Iris pigment epithelial cell (primary cell): Measurements from ENCODE around the gene TUBA4A.

Experiments
- DNase-seq: peaks from one replicate; pipeline ENCODE4 v3.0.0-alpha.2; 2011; ENCODE audit warnings: low read depth

The TUBA4A gene

DNA sequence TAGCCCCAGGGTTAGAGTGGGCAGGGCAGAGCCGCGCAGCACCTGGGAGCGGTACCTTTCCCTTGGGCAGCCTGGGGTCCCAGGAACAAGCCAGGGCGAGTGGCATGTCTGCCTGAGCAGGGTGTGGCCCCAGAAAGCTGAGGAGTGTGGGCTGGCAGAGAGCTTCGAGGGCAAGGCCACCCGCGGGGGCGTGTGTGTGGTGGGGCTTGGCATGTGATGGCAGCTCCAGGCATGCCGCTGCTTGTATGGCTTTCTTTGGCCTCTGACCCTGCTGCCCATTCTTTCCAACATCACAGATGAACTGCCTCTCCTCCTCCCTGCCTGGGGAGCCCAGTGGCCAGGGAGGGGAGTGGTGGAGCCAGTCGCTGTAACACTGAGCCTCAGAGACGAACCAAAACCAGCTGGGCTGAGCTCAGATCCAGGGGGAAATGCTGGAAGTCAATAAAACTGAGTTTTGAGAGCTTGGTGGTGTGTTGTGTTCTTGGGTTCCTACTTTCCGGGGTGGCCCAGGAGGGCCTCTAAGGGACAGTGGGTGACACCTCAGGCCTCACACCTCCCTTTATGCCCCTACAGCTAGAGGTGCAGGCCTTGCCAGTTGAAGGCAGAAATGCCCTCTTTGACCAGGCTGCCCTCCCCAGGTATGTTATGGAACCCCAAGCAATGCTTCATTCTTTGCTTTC is 32.9 kb upstream of the TUBA4A start:
- no peak for DNase-seq

DNA sequence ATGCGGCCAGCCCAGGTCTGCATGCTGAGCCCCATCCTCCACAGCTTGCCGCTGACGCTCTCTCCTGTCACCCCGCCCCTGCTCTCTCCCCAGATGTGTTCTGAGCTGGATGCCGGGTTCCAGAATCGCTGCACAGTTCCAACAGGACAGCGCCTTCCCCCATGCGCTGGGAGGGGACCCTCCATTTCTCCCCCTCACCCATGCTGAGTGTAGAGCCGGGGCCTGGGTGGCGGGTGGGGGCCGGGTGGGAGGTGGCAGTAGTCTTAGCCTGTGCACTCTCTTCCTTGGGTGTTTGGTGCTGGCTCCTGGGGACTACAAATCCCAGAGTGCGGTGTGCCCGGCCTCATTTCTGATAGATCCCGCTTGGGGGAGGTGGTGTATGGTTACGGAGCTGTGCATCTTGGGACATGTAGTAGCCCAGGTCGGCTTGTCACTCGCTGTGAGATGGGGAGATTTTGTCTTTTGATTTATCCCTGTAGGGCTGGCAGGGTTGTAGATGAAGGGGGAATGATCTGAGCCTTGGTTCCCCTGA is 32.2 kb upstream of the TUBA4A start:
- DNase-seq, result peak; percentile 58

GRCh38 chr2:219285373-219285735 is 31.6 kb upstream of the TUBA4A start:
- DNase-seq, result no peak

GRCh38 chr2:219284501-219285372 is 31.0 kb upstream of the TUBA4A start:
- no peak for DNase-seq

DNA sequence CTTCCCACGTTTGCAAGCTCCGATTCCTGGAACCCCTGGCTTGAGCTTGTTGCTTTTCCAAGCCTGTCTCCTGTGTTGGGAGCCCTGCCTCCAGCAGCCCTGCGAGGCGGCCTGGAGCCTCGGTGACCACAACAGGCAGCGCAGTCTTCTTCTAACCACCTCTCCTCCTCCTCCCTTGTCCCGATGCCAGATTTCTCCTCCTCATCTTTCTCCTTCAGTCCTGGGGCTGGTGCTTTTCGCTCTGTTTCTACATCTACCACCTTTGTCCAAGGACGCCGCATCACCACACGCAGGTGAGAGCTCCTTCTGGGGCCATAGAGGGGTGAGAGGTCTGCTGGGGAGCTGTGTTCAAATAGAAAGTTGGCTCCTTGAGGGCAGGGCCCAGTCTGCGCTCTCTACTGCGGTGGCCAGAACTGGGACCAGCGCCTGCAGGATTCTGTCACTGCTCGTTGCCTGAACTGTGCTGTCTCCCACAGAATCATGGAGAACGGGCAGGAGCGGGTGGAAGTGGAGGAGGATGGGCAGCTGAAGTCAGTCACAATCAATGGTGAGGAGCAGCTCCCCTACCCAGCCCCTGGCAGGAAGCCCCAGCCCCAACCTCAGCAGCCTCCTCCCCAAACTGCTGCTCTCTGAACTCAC is 29.3 kb upstream of the TUBA4A start:
- no peak for DNase-seq

DNA sequence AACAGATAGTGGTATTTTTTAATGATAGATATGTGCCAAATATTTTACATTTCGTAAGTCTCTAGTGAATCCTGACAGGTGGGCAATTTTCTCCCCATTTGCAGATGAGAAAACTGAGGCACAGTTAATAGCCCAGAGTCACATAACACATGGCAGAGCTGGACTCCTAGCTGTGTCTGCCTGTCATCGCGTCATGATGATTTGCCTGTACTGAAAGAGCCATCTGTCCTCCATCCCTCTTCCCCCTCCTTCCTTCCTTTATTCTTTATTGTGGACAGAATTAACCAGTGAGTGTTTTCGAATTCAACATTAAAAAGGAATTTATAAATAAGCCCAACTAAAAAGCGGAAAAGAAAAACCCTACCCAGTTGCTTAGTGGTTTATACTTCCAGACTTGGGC is 28.7 kb upstream of the TUBA4A start:
- DNase-seq, result no peak

- DNase-seq, result no peak
Observed at GRCh38 chr2:219281588-219281987, 27.9 kb upstream of the TUBA4A start.

GRCh38 chr2:219280651-219281050 is 26.9 kb upstream of the TUBA4A start:
- DNase-seq, result no peak

DNA sequence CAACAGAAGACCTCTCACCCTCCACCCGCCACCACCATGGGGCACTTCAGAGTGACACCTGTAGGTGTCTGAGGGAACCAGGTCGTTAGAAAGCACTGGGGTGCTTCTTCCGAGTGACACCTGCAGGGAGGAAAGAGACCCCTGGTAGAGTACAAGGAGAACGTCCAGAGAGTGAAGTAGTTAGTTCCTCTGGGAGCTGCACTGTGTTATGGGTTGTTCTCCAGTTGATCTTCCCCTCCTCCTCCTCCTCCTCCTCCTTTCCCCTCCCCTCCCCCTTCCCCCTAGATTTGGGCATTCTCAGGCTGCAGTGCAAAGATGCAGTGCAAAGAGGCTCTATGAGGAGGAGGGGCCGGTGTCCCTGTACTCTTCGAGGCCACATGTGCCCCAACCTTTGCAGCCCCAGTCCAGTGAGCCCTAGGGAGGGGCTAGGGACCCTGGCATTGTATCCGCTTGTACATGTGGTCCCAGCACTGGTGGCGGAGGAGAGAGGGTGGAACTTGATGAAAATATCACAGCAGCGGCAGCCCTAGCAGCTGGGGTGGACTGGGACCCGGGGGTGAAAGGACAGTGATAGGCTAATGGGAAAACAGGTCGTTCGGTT is 26.3 kb upstream of the TUBA4A start:
- no peak for DNase-seq

DNA sequence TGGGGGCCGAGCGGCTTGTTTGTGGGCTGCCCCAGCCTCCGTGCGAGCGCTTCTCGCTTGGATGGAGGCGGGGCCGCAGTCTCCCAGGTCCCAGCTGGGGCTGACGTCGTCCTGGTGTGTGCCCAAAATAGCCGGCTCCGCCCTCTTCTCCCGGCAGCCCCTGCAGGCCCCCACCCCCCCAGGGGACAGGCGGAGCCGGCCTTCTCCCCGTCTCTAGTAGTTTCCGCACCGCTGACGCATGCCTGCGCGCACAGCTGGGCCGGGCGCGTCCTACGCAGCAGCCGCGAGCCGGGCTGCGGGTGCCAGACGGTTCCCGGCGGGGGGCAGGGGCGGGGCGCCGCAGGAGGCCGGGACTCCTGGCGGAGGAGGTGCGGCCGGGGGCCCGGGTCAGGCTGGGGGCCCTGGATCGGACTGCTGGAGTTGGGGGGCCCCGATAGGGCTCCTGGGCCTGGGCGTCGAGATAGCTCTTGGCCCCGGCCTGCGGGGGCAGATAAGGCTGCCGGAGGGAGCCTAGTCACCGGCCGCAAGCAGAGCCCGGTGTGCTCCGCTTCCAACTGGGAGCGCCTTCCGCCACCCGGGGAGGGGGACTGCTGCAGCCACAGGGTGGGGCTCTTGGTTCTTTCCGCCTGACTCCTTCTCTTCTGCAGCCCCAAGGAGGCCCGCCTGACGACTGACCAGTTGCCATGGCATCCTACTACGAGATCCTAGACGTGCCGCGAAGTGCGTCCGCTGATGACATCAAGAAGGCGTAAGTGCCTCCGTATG is 25.6 kb upstream of the TUBA4A start, which contains the start of gene DNAJB2:
TSS of gene DNAJB2 (plus strand) at position 216 of the 765 bp plus-strand sequence. CDS start at position 684, 468 bp downstream.
- DNase-seq, result peak; percentile 99

DNA sequence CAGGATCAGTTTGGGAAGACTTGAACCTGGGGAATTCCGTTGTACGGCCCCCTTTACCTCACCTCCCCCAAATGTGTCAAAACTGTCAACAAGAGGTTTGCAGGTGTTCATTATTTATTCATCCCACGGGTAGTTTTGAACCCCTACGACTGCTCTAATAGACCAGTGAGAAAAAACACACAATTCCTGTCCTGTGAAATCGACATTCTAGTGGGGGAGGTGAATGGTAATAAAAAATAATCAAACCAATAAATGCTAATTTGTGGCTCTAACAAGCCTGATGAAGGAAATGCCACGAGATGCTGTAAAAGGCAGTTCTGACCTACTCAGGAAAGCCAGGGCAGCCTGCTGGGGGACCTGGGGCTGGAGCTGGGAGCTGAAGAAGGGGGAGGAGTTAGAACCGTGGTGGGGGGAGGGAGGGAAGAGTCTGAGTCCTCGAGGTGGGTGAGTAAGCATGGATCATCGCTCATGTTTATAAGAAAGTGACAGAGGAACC is 25.0 kb upstream of the TUBA4A start:
- no peak for DNase-seq

DNA sequence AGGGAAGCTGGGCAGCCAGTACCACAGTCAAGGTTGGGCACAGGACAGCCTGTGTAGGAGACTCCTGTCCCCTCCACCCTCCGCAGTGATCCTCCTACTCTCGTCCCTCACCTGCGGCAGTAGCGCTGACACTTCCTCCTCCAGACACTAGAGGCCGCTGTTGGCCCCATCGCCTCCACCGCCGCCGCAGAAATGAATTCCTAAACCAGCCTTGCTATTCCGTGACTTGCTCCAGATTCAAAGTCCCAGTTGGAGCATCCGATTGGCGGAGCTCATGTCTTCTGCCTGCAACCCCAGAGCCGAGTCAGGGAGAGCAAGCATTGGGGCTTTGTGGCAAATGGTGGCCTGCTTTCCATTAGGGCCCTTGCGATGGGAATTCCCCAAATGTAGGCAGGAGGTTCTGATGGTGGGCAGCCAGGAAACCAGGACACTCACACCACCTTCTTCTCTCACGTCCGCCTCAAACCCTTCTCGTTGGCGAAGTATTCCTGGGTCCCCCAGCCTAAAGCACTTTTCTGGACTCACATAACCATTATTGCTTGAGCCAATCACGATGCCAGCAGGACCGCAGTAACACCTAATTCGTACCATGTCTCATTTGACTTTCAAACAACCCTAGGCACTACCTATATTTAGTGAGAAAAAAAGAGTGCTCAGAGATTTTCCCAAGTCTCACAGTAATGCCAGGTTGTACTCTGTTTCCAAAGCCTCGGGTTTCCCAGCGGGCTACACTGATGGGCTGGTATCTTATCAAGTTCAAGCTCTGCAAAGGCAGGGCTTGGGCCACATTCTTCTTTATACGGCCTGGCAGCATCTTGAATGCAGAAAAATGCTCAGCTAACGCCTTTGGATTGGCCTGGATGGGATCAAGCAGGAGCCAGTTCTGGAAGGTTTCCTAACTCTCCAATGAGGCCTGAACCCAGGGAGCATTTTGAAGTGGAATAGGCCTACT is 24.3 kb upstream of the TUBA4A start:
- peak; percentile 65 for DNase-seq

GRCh38 chr2:219274361-219274921 is 20.7 kb upstream of the TUBA4A start:
- peak; percentile 79 for DNase-seq

DNA sequence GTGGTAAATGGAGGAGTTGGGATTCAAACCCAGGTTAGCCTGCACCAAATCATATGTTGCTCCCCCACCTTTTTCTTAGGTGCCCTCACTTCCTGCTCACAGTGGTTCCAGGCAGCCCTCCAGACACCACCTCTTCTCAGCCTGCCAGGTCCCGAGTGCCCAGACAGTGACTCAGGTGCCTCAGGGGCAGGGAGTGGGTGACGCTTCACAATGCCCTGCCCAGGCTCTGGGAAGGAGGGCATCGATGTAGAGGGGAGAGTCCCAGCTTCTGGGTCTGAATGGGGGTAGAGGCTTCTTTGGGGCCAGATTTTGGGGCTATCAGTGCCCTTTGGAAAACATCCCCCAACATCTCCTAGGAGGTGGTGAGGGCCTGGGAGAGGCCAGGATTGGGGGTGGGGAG is 20.2 kb upstream of the TUBA4A start:
- DNase-seq, result no peak

DNA sequence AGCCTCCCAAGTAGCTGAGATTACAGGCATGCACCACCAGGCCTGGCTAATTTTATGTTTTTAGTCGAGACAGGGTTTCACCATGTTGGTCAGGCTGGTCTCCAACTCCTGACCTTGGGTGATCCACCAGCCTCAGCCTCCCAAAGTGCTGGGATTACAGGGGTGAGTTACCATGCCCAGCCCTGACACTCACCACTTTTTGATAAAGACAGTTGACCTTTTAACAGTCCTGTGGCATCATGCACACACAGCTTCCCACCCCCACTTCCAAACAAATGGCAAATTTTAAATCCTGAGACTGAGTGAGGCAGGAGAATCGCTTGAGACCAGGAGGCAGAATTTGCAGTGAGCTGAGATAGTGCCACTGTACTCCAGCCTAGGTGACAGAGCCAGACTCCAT is 19.3 kb upstream of the TUBA4A start:
- DNase-seq, result no peak

DNA sequence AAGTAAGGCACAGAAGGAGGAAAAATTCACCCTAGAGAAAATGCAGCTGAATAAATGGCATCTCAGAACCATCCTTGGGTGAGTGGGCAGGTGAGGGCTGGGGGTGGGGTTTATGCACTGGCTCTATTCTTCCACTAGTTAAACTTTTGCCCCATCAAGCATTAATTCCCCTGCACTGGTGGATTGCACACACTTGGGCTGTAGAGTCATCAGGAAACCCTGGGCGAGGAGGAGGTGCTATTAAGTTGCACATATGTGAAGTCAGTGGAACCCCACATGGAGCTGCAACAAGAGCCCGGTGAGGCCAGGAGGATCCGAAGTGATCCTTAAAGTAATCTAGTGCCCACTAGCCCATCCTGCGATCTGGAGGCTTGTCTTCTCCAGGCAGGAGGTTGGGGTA is 18.6 kb upstream of the TUBA4A start:
- DNase-seq, result no peak

DNA sequence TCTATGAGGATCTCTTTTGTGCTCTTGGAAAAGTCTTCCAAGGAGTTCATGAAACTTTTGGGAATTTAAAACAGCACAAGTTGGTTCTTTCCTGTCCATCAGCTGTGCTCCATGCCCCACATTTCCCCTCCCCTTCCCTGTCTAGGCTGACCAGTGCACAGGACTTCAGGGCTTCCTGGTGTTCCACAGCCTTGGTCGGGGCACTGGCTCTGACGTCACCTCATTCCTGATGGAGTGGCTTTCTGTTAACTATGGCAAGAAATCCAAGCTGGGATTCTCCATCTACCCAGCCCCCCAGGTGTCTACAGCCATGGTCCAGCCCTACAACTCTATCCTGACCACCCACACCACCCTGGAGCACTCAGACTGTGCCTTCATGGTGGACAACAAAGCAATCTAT is 17.3 kb upstream of the TUBA4A start:
- no peak for DNase-seq

GRCh38 chr2:219270055-219270372 is 16.3 kb upstream of the TUBA4A start:
- DNase-seq, result no peak

- no peak for DNase-seq
Observed at GRCh38 chr2:219269362-219270054, 15.8 kb upstream of the TUBA4A start.
